ENCODE results near the gene MLF2.
"Not testable (repeated sequence)": the region's sequence is repeated elsewhere in the genome, so short reads cannot be mapped to it uniquely, and the experiment has no call there.

The MLF2 gene

GRCh38 chr12:6765634-6766581 is 13.0 kb upstream of the MLF2 start, which contains the start of gene PTMS:
TSS of gene PTMS (plus strand) at chr12:6766363. CDS start at chr12:6766706, 343 bp downstream.
- in situ Hi-C loops (cut with MboI; ENCODE audit: low sequenced_read_pairs) = no loop called here

- in situ Hi-C loops (cut with MboI; ENCODE audit: low sequenced_read_pairs) = no loop called here
Observed at GRCh38 chr12:6765048-6765633, 12.2 kb upstream of the MLF2 start.

GRCh38 chr12:6764011-6764828 is 11.3 kb upstream of the MLF2 start:
- in situ Hi-C loops (cut with MboI; ENCODE audit: low sequenced_read_pairs) = no loop called here

- in situ Hi-C loops (cut with MboI; ENCODE audit: low sequenced_read_pairs) = no loop called here
Observed at GRCh38 chr12:6763380-6763779, 10.4 kb upstream of the MLF2 start.

- in situ Hi-C loops (cut with MboI; ENCODE audit: low sequenced_read_pairs) = no loop called here
Observed at GRCh38 chr12:6759741-6760140, 6.8 kb upstream of the MLF2 start.

- in situ Hi-C loops (cut with MboI; ENCODE audit: low sequenced_read_pairs) = no loop called here
Observed at GRCh38 chr12:6758506-6759095, 5.7 kb upstream of the MLF2 start.

- in situ Hi-C loops (cut with MboI; ENCODE audit: low sequenced_read_pairs) = no loop called here
Observed at GRCh38 chr12:6757028-6757690, 4.2 kb upstream of the MLF2 start.

- in situ Hi-C loops (cut with MboI; ENCODE audit: low sequenced_read_pairs) = no loop called here
Observed at GRCh38 chr12:6754411-6754810, 1.5 kb upstream of the MLF2 start.

GRCh38 chr12:6753772-6754356 is 923 bp upstream of the MLF2 start:
- in situ Hi-C loops (cut with MboI; ENCODE audit: low sequenced_read_pairs) = no loop called here

GRCh38 chr12:6752167-6752920 is 597 bp downstream of the MLF2 start:
- in situ Hi-C loops (cut with MboI; ENCODE audit: low sequenced_read_pairs) = no loop called here

GRCh38 chr12:6751767-6752166 is 1.2 kb downstream of the MLF2 start:
- in situ Hi-C loops (cut with MboI; ENCODE audit: low sequenced_read_pairs) = no loop called here

GRCh38 chr12:6750506-6750905 is 2.4 kb downstream of the MLF2 start:
- in situ Hi-C loops (cut with MboI; ENCODE audit: low sequenced_read_pairs) = no loop called here

GRCh38 chr12:6748761-6749160 is 4.2 kb downstream of the MLF2 start:
- in situ Hi-C loops (cut with MboI; ENCODE audit: low sequenced_read_pairs) = no loop called here

- in situ Hi-C loops (cut with MboI; ENCODE audit: low sequenced_read_pairs) = no loop called here
Observed at GRCh38 chr12:6747216-6747615, 5.7 kb downstream of the MLF2 start.

GRCh38 chr12:6745741-6746525 is 7.0 kb downstream of the MLF2 start:
- in situ Hi-C loops (cut with MboI; ENCODE audit: low sequenced_read_pairs) = no loop called here

- in situ Hi-C loops (cut with MboI; ENCODE audit: low sequenced_read_pairs) = not testable (repeated sequence)
Observed at GRCh38 chr12:6743300-6743699, 9.6 kb downstream of the MLF2 start.

- in situ Hi-C loops (cut with MboI; ENCODE audit: low sequenced_read_pairs) = no loop called here
Observed at GRCh38 chr12:6742834-6743233, 10.1 kb downstream of the MLF2 start.

- in situ Hi-C loops (cut with MboI; ENCODE audit: low sequenced_read_pairs) = not testable (repeated sequence)
Observed at GRCh38 chr12:6742080-6742479, 10.9 kb downstream of the MLF2 start.

GRCh38 chr12:6736754-6737153 is 16.2 kb downstream of the MLF2 start:
- in situ Hi-C loops (cut with MboI; ENCODE audit: low sequenced_read_pairs) = no loop called here
